ENCODE results near the gene CTSK. TPM values are rescaled to one million over a fixed set of nuclear protein-coding genes. Genes with fewer than 3 reads are reported as not detected.
"Not testable (repeated sequence)": the region's sequence is repeated elsewhere in the genome, so short reads cannot be mapped to it uniquely, and the experiment has no call there.

Gene CTSK
- total RNA-seq, 1 experiment from 2014 or later, result 3.5 TPM

- POLR2A ChIA-PET; H3K9me3 ChIP-seq (ENCODE audit: control insufficient read depth in 1 of 2, insufficient read depth in 1 of 2, low read depth in 1 of 2, low read length in 2 of 2); H3K9me2 ChIP-seq (ENCODE audit: insufficient read depth); BruUV-seq (replicated peaks); H3K27me3 ChIP-seq (ENCODE audit: insufficient read depth, low read length); H3K4me1 ChIP-seq (ENCODE audit: control insufficient read depth in 1 of 2, insufficient read depth in 2 of 2, low read length in 2 of 2); H3K79me2 ChIP-seq (ENCODE audit: insufficient read depth, low read length); DNase-seq (ENCODE audit: low read depth, low spot score); H3K36me3 ChIP-seq (ENCODE audit: control insufficient read depth in 1 of 2, insufficient read depth in 2 of 2, low read length in 2 of 2); CTCF ChIA-PET; ATAC-seq; H3K4me2 ChIP-seq (ENCODE audit: low read length); H3K4me3 ChIP-seq (replicated peaks in 1 of 2; ENCODE audit: low read depth in 1 of 2, low read length in 2 of 2); intact Hi-C loops (cut with micrococcal nuclease); RAD21 ChIA-PET (ENCODE audit: low non-redundant PET in 1 of 2, low total read pairs in 2 of 2, uncharacterized antibody in 2 of 2, unreplicated experiment in 2 of 2); H2AFZ ChIP-seq (ENCODE audit: low read depth, low read length, poor library complexity, severe bottlenecking); H3K9ac ChIP-seq (ENCODE audit: low read length); H4K20me1 ChIP-seq (ENCODE audit: insufficient read depth); H3K27ac ChIP-seq (ENCODE audit: low read depth, low read length): not testable (repeated sequence)
Observed at GRCh38 chr1:150852734-150853133, 44.7 kb upstream of the CTSK start.

- H3K9ac ChIP-seq (ENCODE audit: low read length); DNase-seq (ENCODE audit: low read depth, low spot score); ATAC-seq; H3K27ac ChIP-seq (ENCODE audit: low read depth, low read length); H3K79me2 ChIP-seq (ENCODE audit: insufficient read depth, low read length); H3K27me3 ChIP-seq (ENCODE audit: insufficient read depth, low read length); H3K36me3 ChIP-seq (ENCODE audit: control insufficient read depth in 1 of 2, insufficient read depth in 2 of 2, low read length in 2 of 2); intact Hi-C loops (cut with micrococcal nuclease); BruUV-seq (replicated peaks); H2AFZ ChIP-seq (ENCODE audit: low read depth, low read length, poor library complexity, severe bottlenecking); RAD21 ChIA-PET (ENCODE audit: low non-redundant PET in 1 of 2, low total read pairs in 2 of 2, uncharacterized antibody in 2 of 2, unreplicated experiment in 2 of 2); H3K9me3 ChIP-seq (ENCODE audit: control insufficient read depth in 1 of 2, insufficient read depth in 1 of 2, low read depth in 1 of 2, low read length in 2 of 2); POLR2A ChIA-PET; H3K9me2 ChIP-seq (ENCODE audit: insufficient read depth); H4K20me1 ChIP-seq (ENCODE audit: insufficient read depth); CTCF ChIA-PET; H3K4me2 ChIP-seq (ENCODE audit: low read length); H3K4me3 ChIP-seq (replicated peaks in 1 of 2; ENCODE audit: low read depth in 1 of 2, low read length in 2 of 2); H3K4me1 ChIP-seq (ENCODE audit: control insufficient read depth in 1 of 2, insufficient read depth in 2 of 2, low read length in 2 of 2): not testable (repeated sequence)
Observed at GRCh38 chr1:150850801-150851362, 42.8 kb upstream of the CTSK start.

GRCh38 chr1:150846473-150847146, 38.5 kb upstream of the CTSK start:
- Histone ChIP-seq H3K9me2 (ENCODE audit: insufficient read depth) (no peaks in the 10 kb centered on the region), H4K20me1 (ENCODE audit: insufficient read depth) (no peaks in the 10 kb centered on the region), H3K79me2 (ENCODE audit: insufficient read depth, low read length) (no peaks in the 10 kb centered on the region), H3K4me1 (ENCODE audit: control insufficient read depth in 1 of 2, insufficient read depth in 2 of 2, low read length in 2 of 2) (no peaks in the 10 kb centered on the region), H3K36me3 (ENCODE audit: control insufficient read depth in 1 of 2, insufficient read depth in 2 of 2, low read length in 2 of 2) (no peaks in the 10 kb centered on the region; a peak in 2 of 4 replicates), H3K9ac (ENCODE audit: low read length) (no peak overlapping the region), H3K27ac (ENCODE audit: low read depth, low read length) (no peak overlapping the region), H3K4me2 (ENCODE audit: low read length) (no peak overlapping the region), H3K27me3 (ENCODE audit: insufficient read depth, low read length) (no peaks in the 10 kb centered on the region), H2AFZ (ENCODE audit: low read depth, low read length, poor library complexity, severe bottlenecking) (no peak overlapping the region), H3K4me3 (replicated peaks in 1 of 2; ENCODE audit: low read depth in 1 of 2, low read length in 2 of 2) (no peak overlapping the region), H3K9me3 (ENCODE audit: control insufficient read depth in 1 of 2, insufficient read depth in 1 of 2, low read depth in 1 of 2, low read length in 2 of 2) (no peaks in the 10 kb centered on the region)
- POLR2A ChIA-PET, result no interaction called here
- DNase-seq (ENCODE audit: low read depth, low spot score) (no peak), ATAC-seq (no peak)
- RAD21 ChIA-PET (ENCODE audit: low non-redundant PET in 1 of 2, low total read pairs in 2 of 2, uncharacterized antibody in 2 of 2, unreplicated experiment in 2 of 2), result no interaction called here
- no TSS peak for BruUV-seq (replicated peaks)
- intact Hi-C loops (cut with micrococcal nuclease), result no loop called here
- CTCF ChIA-PET, result no interaction called here
- TF ChIP-seq ZNF274 (IDR thresholded peaks at IDR 0.05; ENCODE audit: low read depth, low read length) (no peak), FOSL1 (IDR thresholded peaks at IDR 0.05; ENCODE audit: low read depth) (no peak), CTCF (IDR thresholded peaks at IDR 0.05 in 2 of 3, conservative IDR thresholded peaks at IDR 0.05 in 1 of 3; ENCODE audit: borderline replicate concordance in 1 of 3, insufficient read depth in 1 of 3, low read depth in 2 of 3, low read length in 2 of 3) (no peak), EZH2phosphoT487 (IDR thresholded peaks at IDR 0.05; ENCODE audit: borderline replicate concordance) (no peak), CBX3 (IDR thresholded peaks at IDR 0.05; ENCODE audit: low read depth) (no peak), EZH2 (IDR thresholded peaks at IDR 0.05) (no peak), ELF1 (IDR thresholded peaks at IDR 0.05; ENCODE audit: borderline replicate concordance, low read depth) (no peak), JUND (IDR thresholded peaks at IDR 0.05) (no peak), ZBTB33 (IDR thresholded peaks at IDR 0.05; ENCODE audit: extremely low read depth, insufficient replicate concordance, low read length) (no peak)
